ENCODE results near the gene SEMA3G. TPM values are rescaled to one million over a fixed set of nuclear protein-coding genes. Genes with fewer than 3 reads are reported as not detected.
A peak's percentile ranks its signal among the peaks of the same experiment; 100 is the strongest.

The SEMA3G gene
- polyA plus RNA-seq, 1 experiment: not detected

DNA sequence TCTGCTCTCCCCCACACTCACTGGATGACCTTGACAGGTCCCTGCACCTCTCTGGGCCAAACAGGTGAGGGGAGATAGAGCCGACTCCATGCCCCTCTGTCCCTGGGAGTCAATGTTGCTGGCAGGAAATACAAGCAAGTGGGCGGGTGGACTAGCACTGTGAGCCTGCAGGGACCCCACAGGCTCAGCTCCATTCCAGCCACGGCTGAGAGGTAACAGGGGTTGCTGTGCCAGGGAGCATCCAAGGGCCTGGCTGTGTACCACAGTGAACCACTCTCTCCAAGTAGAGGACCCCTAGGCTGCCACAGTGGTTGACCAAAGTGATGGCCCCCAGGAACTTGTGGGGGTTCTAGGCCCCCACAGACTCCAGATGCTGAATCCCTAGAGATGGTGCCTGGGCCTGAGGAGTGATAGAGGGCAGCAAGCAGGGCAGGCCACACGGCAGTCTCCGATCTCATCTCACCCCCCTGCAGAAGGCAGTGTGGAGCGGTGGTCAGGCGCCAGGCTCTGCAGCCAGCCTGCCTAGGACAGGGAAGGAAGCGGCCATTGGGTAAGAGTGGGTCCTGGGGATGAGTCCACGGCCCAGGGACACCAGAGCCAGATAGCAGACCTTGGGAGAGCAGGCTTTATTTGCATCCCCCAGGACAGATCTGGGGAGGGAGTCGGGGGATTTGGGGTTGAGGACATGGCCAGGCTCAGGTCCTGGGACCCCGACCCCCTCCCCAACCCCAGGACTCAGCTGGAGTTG, 5.8 kb upstream of the SEMA3G start:
- POLR2A ChIA-PET: no interaction called here
- TF ChIP-seq, protein P1, sequence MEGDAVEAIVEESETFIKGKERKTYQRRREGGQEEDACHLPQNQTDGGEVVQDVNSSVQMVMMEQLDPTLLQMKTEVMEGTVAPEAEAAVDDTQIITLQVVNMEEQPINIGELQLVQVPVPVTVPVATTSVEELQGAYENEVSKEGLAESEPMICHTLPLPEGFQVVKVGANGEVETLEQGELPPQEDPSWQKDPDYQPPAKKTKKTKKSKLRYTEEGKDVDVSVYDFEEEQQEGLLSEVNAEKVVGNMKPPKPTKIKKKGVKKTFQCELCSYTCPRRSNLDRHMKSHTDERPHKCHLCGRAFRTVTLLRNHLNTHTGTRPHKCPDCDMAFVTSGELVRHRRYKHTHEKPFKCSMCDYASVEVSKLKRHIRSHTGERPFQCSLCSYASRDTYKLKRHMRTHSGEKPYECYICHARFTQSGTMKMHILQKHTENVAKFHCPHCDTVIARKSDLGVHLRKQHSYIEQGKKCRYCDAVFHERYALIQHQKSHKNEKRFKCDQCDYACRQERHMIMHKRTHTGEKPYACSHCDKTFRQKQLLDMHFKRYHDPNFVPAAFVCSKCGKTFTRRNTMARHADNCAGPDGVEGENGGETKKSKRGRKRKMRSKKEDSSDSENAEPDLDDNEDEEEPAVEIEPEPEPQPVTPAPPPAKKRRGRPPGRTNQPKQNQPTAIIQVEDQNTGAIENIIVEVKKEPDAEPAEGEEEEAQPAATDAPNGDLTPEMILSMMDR (IDR thresholded peaks at IDR 0.05; ENCODE audit: insufficient read depth, low read depth, low read length): no peak
- H3K36me3 ChIP-seq (ENCODE audit: control insufficient read depth, insufficient read depth, low read length): no peaks in the 10 kb centered on the region
- no peak for DNase-seq (ENCODE audit: low read depth)
- CTCF ChIA-PET: interaction anchor here (12.4 kb wide), 1 partner anchor 19 kb away, joined by 445 read pairs; no protein-coding TSS in a partner anchor
- no peaks in the 10 kb centered on the region for H3K27me3 ChIP-seq (ENCODE audit: control insufficient read depth, insufficient read depth, low read length)
- H3K4me3 ChIP-seq (ENCODE audit: low read depth, low read length): no peak overlapping the region

DNA sequence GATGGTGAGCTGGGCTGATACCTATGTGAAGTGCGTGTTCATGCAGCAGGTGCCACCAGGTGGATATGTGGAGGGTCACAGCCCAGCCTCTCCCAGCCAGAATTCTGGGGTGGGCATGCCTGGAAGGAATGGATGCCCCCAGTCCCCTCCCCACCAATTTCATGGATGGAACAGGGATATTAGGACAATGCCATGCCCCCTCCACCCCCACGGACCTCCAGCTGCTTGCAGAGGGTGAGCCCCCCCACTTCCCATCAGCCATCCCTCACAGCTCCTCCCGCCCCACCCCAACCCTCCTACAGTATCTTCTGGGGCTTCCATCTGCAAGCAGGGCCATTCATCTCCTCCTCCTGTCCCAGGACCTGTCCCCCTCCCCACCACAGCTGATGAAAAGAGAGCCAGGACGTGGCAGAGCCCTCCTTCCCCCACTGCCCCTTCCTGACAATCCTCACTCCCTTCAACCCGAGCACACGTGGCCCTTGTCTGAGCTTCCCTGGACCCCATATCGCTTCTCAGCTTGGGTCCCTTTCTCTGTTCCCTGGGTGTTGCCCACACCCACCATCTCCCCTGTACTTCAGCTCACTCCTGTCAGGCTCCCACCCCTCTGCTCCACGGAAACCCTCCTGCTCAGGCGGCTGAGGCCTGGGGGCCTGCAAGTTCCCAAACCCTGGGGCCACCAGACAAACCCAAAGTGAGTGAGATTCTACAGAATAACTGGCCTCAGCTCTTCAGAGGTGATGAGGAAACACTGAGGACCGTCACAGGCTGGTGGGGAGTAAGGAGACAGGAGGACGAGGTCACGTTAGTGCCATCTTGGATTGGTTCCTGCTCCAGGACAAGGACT, 2.8 kb upstream of the SEMA3G start:
- POLR2A ChIA-PET: no interaction called here
- DNase-seq (ENCODE audit: low read depth): no peak
- CTCF ChIA-PET: interaction anchor here (0.6 to 12.4 kb wide), 13 partner anchors 10 to 444 kb away, joined by 3 to 445 read pairs (median 5); partner anchors contain the start of gene TLR9

DNA sequence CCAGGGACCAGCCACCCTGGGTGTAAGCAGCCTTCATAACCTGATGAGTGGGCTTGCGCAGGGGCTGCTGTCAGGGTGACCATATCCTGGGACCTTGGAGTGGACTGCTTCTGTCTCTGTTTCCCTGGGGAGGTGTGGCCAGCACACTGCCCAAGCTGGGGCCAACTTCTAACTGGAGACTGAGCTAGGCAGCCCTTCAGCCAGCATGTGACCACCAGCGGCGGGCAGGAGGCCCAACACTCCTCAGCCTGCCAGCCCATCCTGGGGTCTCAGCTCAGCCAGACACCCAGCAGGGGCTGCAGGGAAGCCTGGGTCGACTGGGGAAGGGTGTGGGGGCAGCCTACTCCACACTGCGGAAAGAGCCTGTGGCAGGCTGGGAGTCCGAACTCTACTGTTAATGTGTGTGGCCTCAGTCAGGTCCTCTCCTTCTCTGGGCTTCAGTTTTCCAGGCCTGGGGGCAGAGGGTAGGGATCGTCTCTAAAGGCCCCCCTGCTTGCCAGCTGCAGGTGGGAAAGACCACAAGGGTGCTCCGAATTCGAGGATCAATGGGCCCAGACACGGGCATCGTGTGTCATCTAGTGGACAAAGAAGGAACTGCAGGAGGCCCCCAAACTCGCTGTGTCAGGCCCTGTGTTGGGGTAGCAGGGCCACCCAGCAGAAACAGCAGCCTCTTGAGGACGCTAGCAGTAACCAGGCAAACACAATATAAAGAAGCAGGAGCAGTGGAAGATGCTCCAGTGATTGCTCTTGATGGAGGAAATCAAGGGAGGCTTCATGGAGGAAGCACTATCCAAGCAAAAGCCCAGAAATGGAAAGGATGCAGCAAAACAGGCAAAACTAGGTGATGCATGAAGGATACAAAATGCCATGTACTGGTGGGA, 2.0 kb upstream of the SEMA3G start:
- no peak for DNase-seq (ENCODE audit: low read depth)
- H3K27me3 ChIP-seq (ENCODE audit: control insufficient read depth, insufficient read depth, low read length): no peaks in the 10 kb centered on the region
- TF ChIP-seq, protein P1 (IDR thresholded peaks at IDR 0.05; ENCODE audit: insufficient read depth, low read depth, low read length): peak; percentile 100
- ChIA-PET POLR2A (no interaction called here), CTCF (interaction anchor here (0.6 to 12.4 kb wide), 21 partner anchors 11 to 1635 kb away, joined by 3 to 445 read pairs (median 4); partner anchors contain the start of gene TLR9)
- H3K4me3 ChIP-seq (ENCODE audit: low read depth, low read length): no peak overlapping the region
- no peaks in the 10 kb centered on the region for H3K36me3 ChIP-seq (ENCODE audit: control insufficient read depth, insufficient read depth, low read length)

More for the DNA sequence above, 2.8 kb upstream of the SEMA3G start:
- H3K4me3 ChIP-seq (ENCODE audit: low read depth, low read length): no peak overlapping the region
- no peaks in the 10 kb centered on the region for H3K36me3 ChIP-seq (ENCODE audit: control insufficient read depth, insufficient read depth, low read length)
- TF ChIP-seq, protein P1 (IDR thresholded peaks at IDR 0.05; ENCODE audit: insufficient read depth, low read depth, low read length): no peak
- no peaks in the 10 kb centered on the region for H3K27me3 ChIP-seq (ENCODE audit: control insufficient read depth, insufficient read depth, low read length)

DNA sequence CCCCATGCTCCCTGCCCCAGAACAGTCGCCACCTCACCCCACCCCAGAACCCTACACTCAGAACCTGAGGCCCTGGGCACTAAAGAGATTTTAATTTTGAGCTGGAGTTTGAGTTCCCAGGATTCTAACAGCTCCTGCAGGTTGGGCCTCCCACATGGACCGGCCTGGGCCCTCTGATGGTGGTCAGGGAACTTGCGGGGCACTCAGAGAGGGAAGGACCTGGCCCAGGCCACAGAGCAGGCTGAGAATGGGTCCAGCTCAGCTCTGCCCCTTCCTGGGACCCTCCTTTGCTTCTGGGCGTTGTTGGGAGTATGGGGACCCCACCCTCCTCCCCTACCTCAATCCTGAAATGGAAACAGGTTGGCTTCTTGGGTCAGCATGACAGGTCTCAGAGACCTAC, 1.1 kb upstream of the SEMA3G start:
- no peaks in the 10 kb centered on the region for H3K27me3 ChIP-seq (ENCODE audit: control insufficient read depth, insufficient read depth, low read length)
- ChIA-PET CTCF (interaction anchor here (0.7 to 12.4 kb wide), 13 partner anchors 12 to 247 kb away, joined by 3 to 445 read pairs (median 4); no protein-coding TSS in a partner anchor), POLR2A (no interaction called here)
- H3K4me3 ChIP-seq (ENCODE audit: low read depth, low read length): no peak overlapping the region
- TF ChIP-seq, protein P1 (IDR thresholded peaks at IDR 0.05; ENCODE audit: insufficient read depth, low read depth, low read length): no peak
- no peak for DNase-seq (ENCODE audit: low read depth)
- no peaks in the 10 kb centered on the region for H3K36me3 ChIP-seq (ENCODE audit: control insufficient read depth, insufficient read depth, low read length)

Data from BJ (cell line).